Tongue (tissue), 3 donors: ENCODE measurements around the gene XXYLT1. TPM values are rescaled to one million over a fixed set of nuclear protein-coding genes. Genes with fewer than 3 reads are reported as not detected.

Experiments used
- DNase-seq: peaks from one replicate; pipeline ENCODE4 v3.0.0-alpha.2; 2015
- small RNA-seq: library from RNA; depleted of rRNA; stranded (forward); fragments of <200 nt; gene quantifications from one replicate; pipeline ENCODE3, GENCODE V24; 2014; ENCODE audit warnings: low replicate concordance
- total RNA-seq: library from RNA; depleted of rRNA; stranded (reverse); fragments of >200 nt; gene quantifications from one replicate; pipeline ENCODE4 v1.2.3, GENCODE V29; 2014

XXYLT1 gene
- total RNA-seq, 1 donor from 2014 or later: 29.5 TPM

DNA sequence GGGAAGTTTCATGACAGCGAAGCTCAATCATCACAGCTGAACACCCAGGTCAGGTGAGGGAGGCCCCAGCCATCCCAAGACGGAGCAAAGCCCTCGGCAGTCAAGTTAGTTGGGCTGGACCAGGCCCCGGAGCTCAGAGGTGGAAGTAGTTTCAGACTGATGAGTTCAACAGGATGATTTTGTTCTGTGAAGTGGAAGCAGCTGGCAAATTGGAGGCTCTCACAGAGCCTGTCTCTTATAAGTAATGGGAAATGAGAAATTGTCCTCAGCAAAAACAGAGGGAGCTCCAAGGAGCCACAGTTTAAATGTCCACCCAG is 245.1 kb downstream of the XXYLT1 start:
- no peak for DNase-seq

DNA sequence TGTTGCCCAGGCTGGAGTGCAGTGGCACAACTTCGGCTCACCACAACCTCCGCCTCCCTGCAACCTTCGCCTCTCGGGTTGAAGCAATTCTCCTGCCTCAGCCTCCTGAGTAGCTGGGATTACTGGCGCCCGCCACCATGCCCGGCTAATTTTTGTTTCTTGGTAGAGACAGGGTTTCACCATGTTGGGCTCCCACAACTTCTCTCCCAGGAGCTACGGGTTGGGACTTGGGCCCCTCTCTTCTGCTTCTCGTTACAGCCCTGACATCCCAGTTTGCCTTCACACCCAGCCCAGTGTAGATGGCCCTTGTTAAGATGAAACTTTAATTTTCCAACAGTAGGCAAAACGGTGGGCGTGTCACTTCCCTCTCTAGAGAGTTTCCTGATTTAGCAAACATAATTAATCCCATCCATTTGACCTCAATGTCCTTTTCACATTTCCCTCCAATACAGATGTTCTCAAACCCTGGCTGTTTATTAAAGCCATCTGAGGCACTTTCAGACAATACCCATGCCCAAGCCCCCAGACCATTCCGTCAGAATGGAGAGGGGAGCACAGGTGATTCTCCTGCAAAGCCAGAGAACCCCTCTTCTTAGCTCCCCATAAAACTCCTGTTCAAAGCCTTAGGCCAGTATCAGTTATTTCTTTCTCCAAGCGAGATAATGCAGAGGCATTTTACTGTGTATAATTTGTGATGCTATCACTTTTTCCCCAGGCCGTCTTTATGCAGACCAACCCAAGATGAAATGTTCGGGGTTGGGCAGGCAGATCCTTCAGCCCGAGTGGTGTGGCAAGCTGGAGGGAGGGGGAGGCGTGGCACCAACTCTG is 245.7 kb downstream of the XXYLT1 start:
- no peak for DNase-seq

DNA sequence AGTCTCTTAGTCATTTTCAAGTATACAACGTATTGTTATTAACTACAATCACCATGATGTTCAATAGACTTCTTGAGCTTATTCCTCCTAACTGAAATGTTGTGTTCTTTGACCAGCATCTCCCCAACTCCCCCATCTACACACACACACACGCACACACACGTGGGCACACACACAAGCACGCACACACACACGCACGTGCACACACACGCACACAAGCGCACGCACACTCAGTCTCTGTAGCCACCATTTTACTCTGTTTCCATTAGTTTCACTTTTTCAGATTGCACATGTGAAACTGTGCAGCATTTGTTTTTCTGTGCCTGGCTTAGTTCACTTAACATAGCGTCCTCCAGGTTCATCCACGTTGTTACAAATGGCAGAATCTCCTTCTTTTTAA is 247.0 kb downstream of the XXYLT1 start:
- no peak for DNase-seq

DNA sequence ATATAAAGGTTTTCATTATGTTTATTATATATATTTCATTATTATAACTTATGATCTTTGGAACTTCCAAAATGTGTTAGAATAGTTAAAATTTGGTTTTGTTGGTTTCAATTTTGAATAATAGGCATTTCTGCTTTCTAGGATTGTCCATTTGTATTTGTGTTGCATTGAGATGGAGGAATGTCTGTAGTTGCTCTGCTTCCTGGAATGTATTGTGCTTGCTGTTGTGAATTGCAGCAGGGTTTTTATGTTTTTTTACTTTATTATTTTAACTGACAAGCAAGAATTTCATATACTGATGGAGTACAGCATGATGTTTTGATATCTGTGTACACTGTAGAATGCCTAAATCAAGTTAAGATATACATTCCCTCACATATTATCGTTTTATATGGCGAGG is 247.4 kb downstream of the XXYLT1 start:
- no peak for DNase-seq

DNA sequence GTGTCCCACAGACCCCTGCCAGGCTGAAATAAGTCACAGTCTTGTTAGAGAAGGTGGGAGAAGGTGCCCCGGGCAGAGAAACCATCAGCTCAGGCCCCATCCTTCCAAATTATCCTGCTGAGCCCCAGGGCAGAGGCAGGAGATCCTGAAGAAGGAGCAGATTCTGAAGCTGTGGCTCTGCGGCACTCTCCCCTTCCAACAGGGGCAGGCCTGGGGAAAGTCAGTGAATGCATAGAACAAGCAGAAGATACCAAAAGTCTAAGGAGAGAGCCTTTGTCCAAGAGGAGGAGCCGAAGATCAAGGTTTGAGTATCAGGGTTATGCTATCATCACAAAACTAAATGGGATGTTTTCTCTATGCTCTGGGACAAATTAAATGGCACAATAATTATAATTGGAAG is 249.3 kb downstream of the XXYLT1 start:
- DNase-seq: no peak

DNA sequence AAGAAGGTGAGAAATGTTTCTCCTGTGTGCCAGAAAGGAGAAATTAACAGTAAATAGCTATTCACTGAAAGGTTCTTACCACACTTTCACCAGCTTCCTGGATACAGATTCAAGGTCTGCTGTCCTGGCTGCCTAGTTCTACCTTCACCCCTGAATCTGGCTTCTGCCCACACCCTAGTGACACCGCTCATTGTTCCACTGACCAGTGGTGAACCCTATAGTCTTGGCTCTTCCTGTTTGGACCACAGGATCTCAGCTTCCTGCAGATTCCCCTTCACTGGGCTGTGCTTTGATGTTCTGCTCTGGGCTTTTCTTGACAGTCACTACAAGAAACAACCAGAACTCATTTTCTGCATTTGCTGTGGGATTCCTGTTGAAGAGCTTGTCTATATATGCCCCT is 250.0 kb downstream of the XXYLT1 start:
- DNase-seq: no peak

DNA sequence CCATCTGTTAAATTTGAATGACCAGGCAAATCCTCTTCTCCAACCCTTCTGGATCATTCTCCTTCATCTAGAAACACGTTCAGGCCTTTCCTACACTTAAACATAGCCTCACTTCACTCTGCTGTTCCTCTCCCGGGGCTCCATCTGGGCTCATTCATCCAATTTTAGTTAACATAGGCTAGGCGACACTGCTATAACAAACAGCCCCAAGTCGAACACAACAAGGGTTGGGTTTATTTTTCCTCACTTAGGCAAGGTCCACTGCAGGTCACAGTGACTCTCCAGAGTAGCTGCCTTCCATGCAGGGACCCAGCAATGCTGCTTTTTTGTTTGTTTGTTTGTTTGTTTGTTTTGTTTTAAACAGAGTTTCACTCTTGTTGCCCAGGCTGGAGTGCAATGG is 250.8 kb downstream of the XXYLT1 start:
- no peak for DNase-seq

DNA sequence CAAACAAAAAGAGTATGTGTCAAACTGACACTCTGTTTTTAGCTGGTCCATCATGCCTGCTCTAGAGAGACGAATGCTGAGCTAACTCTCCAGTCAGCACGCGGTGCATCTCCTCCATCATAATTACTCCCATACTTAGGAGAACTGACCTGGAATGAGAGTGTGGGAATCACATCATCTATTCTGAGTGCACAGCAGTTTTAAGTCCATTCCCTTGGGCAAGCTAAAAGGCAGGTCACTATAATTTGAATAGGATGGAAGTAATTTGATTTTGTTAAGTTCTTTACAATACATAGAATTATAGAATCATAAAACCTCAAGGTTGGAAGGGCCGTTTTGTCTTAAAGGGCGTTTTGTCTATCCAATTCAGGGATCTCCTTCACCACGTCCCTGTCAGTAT is 251.6 kb downstream of the XXYLT1 start:
- DNase-seq: no peak

Small RNAs within 50 kb of the gene (small RNA-seq; reads per million reads assigned to genes)
- not detected for gene MIR3137
- not detected for gene RN7SL36P
- gene RNU6-25P: not detected

Other genes with a start within 250 kb of the XXYLT1 start
- 78.6 TPM for gene ACAP2, start 171.9 kb upstream of the XXYLT1 start, total RNA-seq